GM21528 (cell line): ENCODE results near the gene NET1.

Experiments used
- ATAC-seq: cut with Tn5 transposase; IDR thresholded peaks from one replicate; pipeline ENCODE4 v1.9.1; 2021; ENCODE audit warnings: mild to moderate bottlenecking, moderate library complexity; ENCODE audit not compliant: unreplicated experiment, low FRiP score

The NET1 gene

DNA sequence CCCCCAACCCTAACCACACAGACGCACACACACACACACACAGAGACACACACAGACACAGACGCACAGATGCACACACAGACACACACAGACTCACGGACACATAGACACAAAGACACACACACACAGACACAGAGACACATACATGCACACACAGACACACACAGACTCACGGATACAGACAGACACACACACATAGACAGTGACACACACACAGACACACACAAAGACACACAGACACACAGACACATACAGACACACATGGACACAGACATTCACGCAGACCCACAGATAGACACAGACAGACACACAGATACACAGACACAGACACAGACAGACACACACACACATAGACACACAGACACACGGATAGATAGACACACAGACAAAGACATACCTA lies 84.9 kb downstream of the NET1 start:
- ATAC-seq, result no peak

DNA sequence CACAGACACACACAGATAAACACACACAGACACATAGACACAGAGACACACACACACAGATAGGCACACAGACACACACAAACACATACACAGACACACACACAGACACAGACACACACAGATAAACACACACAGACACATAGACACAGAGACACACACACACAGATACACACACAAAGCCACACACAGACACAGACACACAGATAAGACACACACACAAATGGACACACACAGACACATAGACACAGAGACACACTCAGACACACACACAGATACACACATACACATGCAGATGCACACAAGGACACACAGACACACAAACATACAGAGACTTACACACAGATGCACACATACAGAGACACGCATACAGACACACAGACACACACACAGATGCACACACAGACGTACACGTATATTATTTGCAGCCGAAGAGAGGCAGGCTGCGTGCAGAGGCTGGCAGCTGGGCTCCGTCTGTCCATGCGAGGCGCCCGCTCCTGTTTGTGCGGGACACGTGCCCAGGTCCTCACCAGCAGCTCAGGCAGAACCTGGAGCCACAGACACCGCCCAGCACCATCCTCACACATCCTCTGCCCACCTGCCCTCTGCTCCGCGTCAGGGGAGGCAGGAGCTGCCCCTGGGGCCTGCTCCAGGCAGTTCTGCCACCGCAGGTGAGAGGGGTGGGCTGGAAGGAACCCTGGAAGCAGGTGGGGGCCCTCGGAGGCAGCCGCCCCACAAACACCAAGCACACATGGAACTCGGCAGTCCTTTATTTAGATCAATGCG lies 85.8 kb downstream of the NET1 start:
- no peak for ATAC-seq

DNA sequence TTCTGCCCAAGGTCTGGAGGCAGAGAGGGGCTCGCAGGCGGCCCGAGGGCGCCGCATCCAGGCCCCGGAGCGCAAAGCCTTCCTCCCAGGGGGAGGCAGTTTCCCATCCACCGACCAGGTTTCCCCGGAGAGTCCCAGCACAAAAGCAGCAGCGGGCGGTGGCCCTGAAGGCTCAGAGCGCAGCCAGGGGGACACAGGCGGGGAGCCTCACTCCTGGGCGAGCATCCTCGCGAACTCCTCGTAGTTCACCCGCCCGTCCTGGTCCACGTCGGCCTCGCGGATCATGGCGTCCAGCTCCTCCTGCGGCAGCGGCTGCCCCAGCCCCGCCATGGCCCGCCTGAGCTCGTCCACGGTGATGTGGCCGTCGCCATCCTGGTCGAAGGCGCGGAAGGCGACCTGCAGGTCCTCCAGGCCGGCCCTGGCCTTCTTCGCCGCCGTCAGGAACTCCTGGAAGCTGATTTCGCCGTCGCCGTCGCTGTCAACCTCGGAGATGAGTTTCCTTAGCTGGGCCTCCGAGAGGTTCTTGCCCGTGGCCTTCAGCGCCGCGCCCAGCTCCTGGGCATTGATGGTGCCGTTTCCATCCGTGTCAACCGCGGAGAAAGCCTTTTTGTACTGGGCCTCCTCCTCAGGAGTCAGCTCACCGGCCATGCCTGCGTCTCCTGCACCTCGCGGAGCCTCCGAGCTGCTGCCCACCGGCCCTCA lies 86.6 kb downstream of the NET1 start:
- ATAC-seq, result no peak

GRCh38 chr10:5499493-5500140 lies 87.3 kb downstream of the NET1 start, which contains the start of gene CALML5:
CALML5 (minus strand) TSS chr10:5499570; CDS start chr10:5499438, 132 bp downstream.
- ATAC-seq, result no peak

GRCh38 chr10:5500162-5500670 lies 87.9 kb downstream of the NET1 start:
- no peak for ATAC-seq

DNA sequence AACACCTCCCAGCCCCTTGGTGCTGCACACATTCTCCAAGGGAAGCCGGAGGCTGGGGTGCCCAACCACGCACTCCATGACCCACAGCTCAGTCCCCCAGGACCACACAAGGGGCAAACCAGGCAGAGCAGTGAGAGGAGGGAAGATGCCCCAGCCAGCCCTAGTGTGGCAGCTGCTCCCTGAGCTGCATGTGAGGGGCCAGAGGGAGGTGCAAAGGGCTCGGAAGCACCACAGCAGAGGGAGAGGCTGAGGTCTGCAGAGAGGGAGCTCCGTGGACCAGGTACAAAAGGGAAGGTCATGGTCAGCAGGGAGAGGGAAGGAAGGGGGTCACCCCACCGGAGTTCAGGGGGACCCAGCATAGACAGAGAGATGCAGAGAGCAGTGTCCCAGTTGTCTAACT lies 88.6 kb downstream of the NET1 start:
- ATAC-seq, result no peak

GRCh38 chr10:5502061-5502521 lies 89.7 kb downstream of the NET1 start:
- no peak for ATAC-seq

GRCh38 chr10:5502571-5503476 lies 90.5 kb downstream of the NET1 start:
- ATAC-seq, result no peak

DNA sequence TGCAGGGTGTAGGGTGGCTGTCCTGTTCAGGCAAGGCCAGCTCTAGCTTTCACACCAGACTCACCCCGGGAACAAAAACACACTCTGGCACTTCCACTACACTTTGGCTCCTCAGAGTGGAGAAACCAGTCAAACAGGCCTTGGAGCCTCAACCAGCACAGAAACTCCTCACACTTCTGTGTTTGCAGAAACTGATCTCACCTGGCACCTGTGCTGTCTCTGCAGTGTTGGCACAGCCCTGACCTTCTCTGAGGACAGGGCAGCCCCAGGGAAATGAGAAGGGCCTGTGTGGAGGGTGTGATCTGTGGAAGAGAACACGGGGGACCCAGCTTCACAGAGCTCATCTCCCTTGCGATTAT lies 91.1 kb downstream of the NET1 start:
- ATAC-seq, result no peak

DNA sequence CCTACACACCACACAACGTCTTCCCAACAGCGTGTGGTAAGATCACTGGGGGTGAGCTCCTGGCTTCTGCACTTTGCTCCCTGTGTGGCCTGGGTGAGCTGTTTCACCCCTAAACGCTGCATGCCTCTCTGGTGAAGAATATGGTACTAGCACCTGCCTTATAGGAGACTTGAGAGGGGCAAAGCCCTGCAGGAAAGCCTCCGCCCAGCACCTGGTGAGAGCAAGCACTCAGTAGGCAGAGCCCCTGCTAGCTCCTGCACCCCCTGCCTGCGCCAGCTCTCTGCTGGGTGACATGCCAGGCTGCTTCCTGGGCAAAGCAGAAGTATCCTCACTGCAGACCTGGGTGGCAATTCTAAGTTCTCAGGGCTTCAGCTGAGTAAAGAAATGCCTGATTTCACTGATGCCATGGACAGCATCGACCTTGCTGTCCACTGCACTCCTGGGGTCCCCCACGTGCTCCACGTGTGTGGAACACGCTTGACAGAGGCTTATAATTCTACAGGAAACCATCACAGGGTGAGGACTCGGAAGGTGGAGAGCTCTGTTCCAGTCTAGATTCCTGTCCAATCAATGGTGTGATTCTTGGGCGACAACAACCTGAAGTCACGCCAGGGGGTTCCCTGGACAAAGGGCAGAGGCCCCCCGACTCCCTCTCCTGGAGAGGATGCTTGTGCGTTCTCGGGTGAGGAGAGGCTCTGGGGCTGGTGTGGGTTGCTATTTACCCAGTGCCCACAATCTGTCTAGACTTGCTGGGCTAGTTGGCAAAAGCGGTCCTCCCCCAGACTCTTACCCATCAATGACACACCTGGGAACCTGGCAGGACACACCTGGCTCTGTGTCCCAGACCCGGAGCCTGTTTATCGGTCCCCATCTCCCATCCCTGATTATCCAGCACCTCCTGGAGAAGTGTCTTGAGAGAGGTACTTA lies 92.1 kb downstream of the NET1 start:
- ATAC-seq, result no peak

DNA sequence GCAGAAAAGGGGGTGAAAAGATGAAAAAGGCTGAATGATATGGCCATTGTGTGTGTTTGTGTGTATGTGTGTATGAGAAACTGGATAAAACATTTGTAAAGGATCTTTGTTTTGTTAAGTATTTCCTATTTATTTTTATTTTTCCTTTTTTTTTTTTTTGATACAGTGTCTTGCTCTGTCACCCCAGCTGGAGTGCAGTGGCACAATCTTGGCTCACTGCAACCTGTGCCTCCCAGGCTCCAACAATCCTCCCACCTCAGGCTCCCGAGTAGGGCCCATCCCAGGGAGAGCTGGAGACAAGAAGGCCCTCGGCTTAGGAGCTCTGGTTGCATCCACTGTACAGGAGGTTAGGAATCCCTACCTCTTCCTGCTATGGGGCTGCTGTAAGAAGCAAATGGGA lies 93.9 kb downstream of the NET1 start:
- ATAC-seq, result no peak

DNA sequence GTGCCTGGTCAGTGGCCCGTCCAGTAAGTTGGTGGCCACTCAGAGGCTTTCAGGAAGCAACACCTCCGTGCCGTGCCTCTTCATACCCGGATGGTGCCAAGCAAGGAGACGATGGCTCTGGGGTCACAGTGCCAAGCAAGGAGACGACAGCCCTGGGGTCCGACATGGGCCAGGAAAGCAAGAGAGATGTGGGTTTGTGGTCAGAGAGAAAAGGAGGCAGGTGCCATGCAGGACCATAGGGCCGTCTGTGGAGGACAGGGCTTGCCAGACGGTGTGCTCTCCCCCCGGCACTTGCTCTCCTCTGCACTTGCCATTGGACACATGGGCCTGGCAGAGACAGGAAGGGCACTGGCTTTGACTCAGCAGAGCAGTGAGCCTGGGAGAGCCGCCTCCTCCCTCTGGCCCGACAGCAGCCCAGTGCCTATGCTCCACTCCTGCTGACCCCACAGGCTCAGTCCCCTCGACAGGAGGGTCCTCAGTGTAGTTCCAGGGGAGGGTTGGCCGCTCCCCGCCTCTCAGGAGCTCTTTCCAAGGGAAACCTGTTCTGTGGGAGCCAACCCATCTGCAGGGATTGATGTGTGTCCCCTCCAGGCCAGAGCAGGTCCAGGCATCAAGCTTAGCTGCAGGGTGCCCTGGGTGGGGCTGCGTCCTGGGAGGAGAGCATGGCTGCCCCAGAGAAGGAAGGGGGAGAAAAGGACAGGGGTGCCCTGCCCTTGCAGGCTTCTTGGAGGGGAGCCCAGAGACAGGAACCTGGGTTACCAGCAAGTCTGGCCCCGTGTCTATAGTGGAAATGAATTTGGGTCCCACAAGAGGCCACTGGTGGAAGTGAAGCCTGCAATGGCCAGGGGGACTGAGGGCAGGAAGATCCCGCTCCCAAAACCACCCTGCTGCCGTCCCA lies 94.6 kb downstream of the NET1 start:
- ATAC-seq, result no peak

GRCh38 chr10:5507649-5508131 lies 95.3 kb downstream of the NET1 start:
- no peak for ATAC-seq

- no peak for ATAC-seq
These were observed 95.8 kb downstream of the NET1 start for GRCh38 chr10:5508161-5508604.
